BJ (cell line): Measurements from ENCODE around the gene SPEF1. TPM values are rescaled to one million over a fixed set of nuclear protein-coding genes. Genes with fewer than 3 reads are reported as not detected.

Source experiments
- CTCF ChIA-PET: fragments of 350-600 bp; formaldehyde crosslinking; extraction: SDS; loops from one replicate; lab custom pipeline; 2021; ENCODE audit warnings: antibody characterized with exemption, inconsistent platforms; lab: Yijun Ruan, JAX
- POLR2A ChIA-PET: fragments of 300-600 bp; sonication (Branson Sonifier 250); formaldehyde crosslinking; extraction: SDS; loops from one replicate; lab custom pipeline; 2021; ENCODE audit warnings: antibody characterized with exemption; lab: Charles Lee
- DNase-seq: peaks from one replicate; pipeline ENCODE4 v3.0.0-alpha.2; 2011; ENCODE audit warnings: low read depth
- H3K27me3 ChIP-seq: 2 replicates; pipeline ENCODE4 v1.6.0; 2011; ENCODE audit warnings: low read length; ENCODE audit not compliant: control insufficient read depth, insufficient read depth
- H3K36me3 ChIP-seq: 2 replicates; pipeline ENCODE4 v1.5.1; 2011; ENCODE audit warnings: low read length; ENCODE audit not compliant: control insufficient read depth, insufficient read depth
- H3K4me3 ChIP-seq: 2 replicates; pipeline ENCODE4 v1.5.1; 2011; ENCODE audit warnings: low read depth, mild to moderate bottlenecking, control low read depth, low read length
- polyA plus RNA-seq: library from polyadenylated mRNA; depleted of rRNA; stranded (reverse); fragments of >200 nt; gene quantifications from 2 replicates; pipeline ENCODE4 v1.2.3, GENCODE V29; 2011
- TF ChIP-seq, protein P1 (sequence below): IDR thresholded peaks from 2 replicates; pipeline ENCODE4 v1.5.1; 2011; ENCODE audit warnings: low read depth, mild to moderate bottlenecking, control low read depth, inconsistent platforms, low read length, moderate library complexity; ENCODE audit not compliant: insufficient read depth

The SPEF1 gene
- polyA plus RNA-seq, 1 experiment: 0.17 TPM

DNA sequence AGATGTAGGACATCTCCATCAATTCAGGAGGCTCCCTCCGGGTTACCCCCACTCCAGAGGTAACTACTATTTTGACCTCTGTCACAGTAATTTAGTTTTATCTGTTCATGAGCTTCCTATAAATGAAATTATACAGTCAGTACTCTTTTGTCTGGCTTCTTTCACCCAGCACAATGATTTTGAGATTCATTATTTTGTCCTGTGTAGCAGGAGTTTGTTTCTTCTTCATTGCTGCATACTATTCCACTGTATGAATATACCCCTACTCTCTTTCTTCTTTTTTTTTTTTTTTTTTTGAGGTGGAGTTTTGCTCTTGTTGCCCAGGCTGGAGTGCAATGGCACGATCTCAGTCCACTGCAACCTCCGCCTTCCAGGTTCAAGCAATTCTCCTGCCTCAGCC lies 27.3 kb upstream of the SPEF1 start:
- H3K27me3 ChIP-seq: no peaks in the 10 kb centered on the region
- ChIA-PET POLR2A (no interaction called here), CTCF (interaction anchor here (0.8 kb wide), 2 partner anchors 17 to 131 kb away, joined by 3 to 4 read pairs; no protein-coding TSS in a partner anchor)
- TF ChIP-seq, protein P1, sequence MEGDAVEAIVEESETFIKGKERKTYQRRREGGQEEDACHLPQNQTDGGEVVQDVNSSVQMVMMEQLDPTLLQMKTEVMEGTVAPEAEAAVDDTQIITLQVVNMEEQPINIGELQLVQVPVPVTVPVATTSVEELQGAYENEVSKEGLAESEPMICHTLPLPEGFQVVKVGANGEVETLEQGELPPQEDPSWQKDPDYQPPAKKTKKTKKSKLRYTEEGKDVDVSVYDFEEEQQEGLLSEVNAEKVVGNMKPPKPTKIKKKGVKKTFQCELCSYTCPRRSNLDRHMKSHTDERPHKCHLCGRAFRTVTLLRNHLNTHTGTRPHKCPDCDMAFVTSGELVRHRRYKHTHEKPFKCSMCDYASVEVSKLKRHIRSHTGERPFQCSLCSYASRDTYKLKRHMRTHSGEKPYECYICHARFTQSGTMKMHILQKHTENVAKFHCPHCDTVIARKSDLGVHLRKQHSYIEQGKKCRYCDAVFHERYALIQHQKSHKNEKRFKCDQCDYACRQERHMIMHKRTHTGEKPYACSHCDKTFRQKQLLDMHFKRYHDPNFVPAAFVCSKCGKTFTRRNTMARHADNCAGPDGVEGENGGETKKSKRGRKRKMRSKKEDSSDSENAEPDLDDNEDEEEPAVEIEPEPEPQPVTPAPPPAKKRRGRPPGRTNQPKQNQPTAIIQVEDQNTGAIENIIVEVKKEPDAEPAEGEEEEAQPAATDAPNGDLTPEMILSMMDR: no peak
- peaks cover 10% of the 10 kb centered on the region for H3K36me3 ChIP-seq
- DNase-seq: no peak
- no peak overlapping the region for H3K4me3 ChIP-seq

- ChIA-PET POLR2A (interaction anchor here (0.6 kb wide), 1 partner anchor 8 kb away, joined by 3 read pairs; the partner anchor contains the start of gene CDC25B), CTCF (interaction anchor here (0.6 to 1.3 kb wide), 3 partner anchors 9 to 268 kb away, joined by 3 to 5 read pairs (median 3); partner anchors contain the start of gene CDC25B)
- TF ChIP-seq, protein P1: no peak
Measured at GRCh38 chr20:3804781-3805180, 23.5 kb upstream of the SPEF1 start.

DNA sequence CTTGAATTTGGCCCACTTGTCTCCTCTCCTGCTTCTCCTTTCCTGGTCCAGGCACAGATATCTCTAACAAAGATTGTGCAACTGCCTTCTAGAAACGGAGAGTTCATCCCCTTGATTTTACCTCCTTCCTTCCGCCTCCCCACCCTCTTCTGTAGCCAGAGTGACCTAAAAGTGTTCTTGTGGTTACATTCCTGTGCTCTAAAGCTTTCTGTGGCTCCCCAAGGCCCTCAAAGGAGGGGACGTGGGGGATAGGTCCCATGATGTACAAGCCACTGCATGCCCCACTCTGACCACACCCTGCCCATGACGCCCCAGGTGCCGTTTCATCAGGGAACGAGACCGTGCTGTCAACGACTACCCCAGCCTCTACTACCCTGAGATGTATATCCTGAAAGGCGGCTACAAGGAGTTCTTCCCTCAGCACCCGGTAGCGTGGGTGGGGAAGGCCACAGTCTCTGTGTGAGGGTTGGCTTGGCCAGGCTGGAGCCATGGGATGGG lies 23.1 kb upstream of the SPEF1 start:
- no peaks in the 10 kb centered on the region for H3K27me3 ChIP-seq
- H3K4me3 ChIP-seq: no peak overlapping the region
- TF ChIP-seq, protein P1: no peak
- peaks cover 38% of the 10 kb centered on the region for H3K36me3 ChIP-seq
- ChIA-PET CTCF (interaction anchor here (0.7 to 1.6 kb wide), 2 partner anchors 17 to 268 kb away, joined by 3 to 6 read pairs; partner anchors contain the start of gene CENPB), POLR2A (interaction anchor here (0.6 kb wide), 1 partner anchor 8 kb away, joined by 3 read pairs; the partner anchor contains the start of gene CDC25B)
- DNase-seq: no peak

More at GRCh38 chr20:3804781-3805180, 23.5 kb upstream of the SPEF1 start:
- Histone ChIP-seq H3K27me3 (no peaks in the 10 kb centered on the region), H3K36me3 (peaks cover 36% of the 10 kb centered on the region), H3K4me3 (no peak overlapping the region)
- DNase-seq: no peak

- ChIA-PET POLR2A (no interaction called here), CTCF (interaction anchor here (1.6 kb wide), 1 partner anchor 17 kb away, joined by 6 read pairs; the partner anchor contains the start of gene CENPB)
- H3K36me3 ChIP-seq: peaks cover 41% of the 10 kb centered on the region
Measured at GRCh38 chr20:3803854-3804253, 22.6 kb upstream of the SPEF1 start.

GRCh38 chr20:3803289-3803688 lies 22.0 kb upstream of the SPEF1 start:
- Histone ChIP-seq H3K36me3 (peaks cover 43% of the 10 kb centered on the region), H3K4me3 (no peak overlapping the region), H3K27me3 (no peaks in the 10 kb centered on the region)
- ChIA-PET CTCF (interaction anchor here (1.6 kb wide), 1 partner anchor 16 kb away, joined by 6 read pairs; the partner anchor contains the start of gene CENPB), POLR2A (no interaction called here)
- TF ChIP-seq, protein P1: no peak
- no peak for DNase-seq

More at GRCh38 chr20:3803854-3804253, 22.6 kb upstream of the SPEF1 start:
- TF ChIP-seq, protein P1: no peak
- Histone ChIP-seq H3K27me3 (no peaks in the 10 kb centered on the region), H3K4me3 (no peak overlapping the region)
- DNase-seq: no peak
